HCT116 (cell line): ENCODE data around the gene ASB1. TPM values are rescaled to one million over a fixed set of nuclear protein-coding genes. Genes with fewer than 3 reads are reported as not detected.

ENCODE experiments used
- ATAC-seq: fragments of 200-7000 bp; cut with Tn5 transposase; 2 replicates; pipeline ENCODE4 v1.9.1; 2020; ENCODE audit warnings: mild to moderate bottlenecking, moderate library complexity
- BruUV-seq: library from RNA; stranded (reverse); fragments of 400-500 nt; replicated peaks from 2 replicates; lab custom pipeline; 2021; lab: Mats Ljungman, UMichigan
- CTCF ChIA-PET: fragments of 300-600 bp; sonication (Branson Sonifier 250); formaldehyde crosslinking; loops from one replicate; lab custom pipeline; 2021; ENCODE audit warnings: antibody characterized with exemption; lab: Charles Lee
- POLR2A ChIA-PET: fragments of 300-600, 350-600 bp; sonication (Branson Sonifier 250); formaldehyde crosslinking; loops from one replicate; lab custom pipeline; 2021; ENCODE audit warnings: antibody characterized with exemption; lab: Charles Lee
- RAD21 ChIA-PET, 2 experiments: fragments of 300-600 bp; sonication (Branson Sonifier 250); formaldehyde crosslinking; loops; one replicate each; lab custom pipeline; 2023; ENCODE audit warnings: low total read pairs in 2 of 2; ENCODE audit not compliant: uncharacterized antibody in 2 of 2, unreplicated experiment in 2 of 2, low non-redundant PET in 1 of 2; lab: Charles Lee
- DNase-seq: peaks from one replicate; pipeline ENCODE4 v3.0.0-alpha.2; 2010; ENCODE audit warnings: low read depth, low spot score
- H2AFZ ChIP-seq: fragments of 200-600 bp; shearing (Covaris generic), sonication (generic); 2 replicates; pipeline ENCODE4 v1.6.1; 2017; ENCODE audit warnings: low read depth, mixed run types, mixed read lengths, antibody characterized with exemption, low read length; ENCODE audit not compliant: poor library complexity, severe bottlenecking
- H3K27ac ChIP-seq: 2 replicates; pipeline ENCODE4 v1.5.1; 2012; ENCODE audit warnings: low read depth, low read length
- H3K27me3 ChIP-seq: fragments of 200-600 bp; sonication (generic); 2 replicates; pipeline ENCODE4 v1.6.1; 2016; ENCODE audit warnings: mixed run types, low read length, mixed read lengths; ENCODE audit not compliant: insufficient read depth
- H3K36me3 ChIP-seq, 2 experiments: fragments of 200-500 bp in 1 of 2; fragments of 200-600 bp in 1 of 2; sonication (Bioruptor generic) in 1 of 2; sonication (generic) in 1 of 2; 2 replicates each; pipeline versions ENCODE4 v1.5.1 to v1.6.1; 2014 to 2016; ENCODE audit warnings: low read length in 2 of 2, inconsistent platforms in 1 of 2, mixed read lengths in 1 of 2, mixed run types in 1 of 2; ENCODE audit not compliant: insufficient read depth in 2 of 2, control insufficient read depth in 1 of 2
- H3K4me1 ChIP-seq, 2 experiments: fragments of 200-600 bp in 1 of 2; sonication (generic) in 1 of 2; 2 replicates each; pipeline versions ENCODE4 v1.5.1 to v1.6.1; 2012 to 2017; ENCODE audit warnings: low read length in 2 of 2, inconsistent platforms in 1 of 2, mild to moderate bottlenecking in 1 of 2, mixed read lengths in 1 of 2, mixed run types in 1 of 2, moderate library complexity in 1 of 2; ENCODE audit not compliant: insufficient read depth in 2 of 2, control insufficient read depth in 1 of 2
- H3K4me2 ChIP-seq: fragments of 200-600 bp; sonication (generic); 2 replicates; pipeline ENCODE4 v1.6.1; 2017; ENCODE audit warnings: mixed run types, low read length, mixed read lengths
- H3K4me3 ChIP-seq, 2 experiments: fragments of 200-600 bp in 1 of 2; sonication (generic) in 1 of 2; replicated peaks in 1 of 2; 2 replicates each; pipeline ENCODE4 v1.5.1; 2011 to 2016; ENCODE audit warnings: low read length in 2 of 2, control low read depth in 1 of 2, low read depth in 1 of 2, mild to moderate bottlenecking in 1 of 2, mixed read lengths in 1 of 2, mixed run types in 1 of 2
- H3K79me2 ChIP-seq: fragments of 200-600 bp; sonication (generic); 2 replicates; pipeline ENCODE4 v1.6.1; 2017; ENCODE audit warnings: mild to moderate bottlenecking, mixed run types, low read length, moderate library complexity, mixed read lengths; ENCODE audit not compliant: insufficient read depth
- H3K9ac ChIP-seq: fragments of 200-600 bp; sonication (generic); 2 replicates; pipeline ENCODE4 v1.6.1; 2016; ENCODE audit warnings: low read length, mixed read lengths
- H3K9me2 ChIP-seq: fragments of 200-600 bp; sonication (generic), shearing (Covaris generic); 2 replicates; pipeline ENCODE4 v1.6.1; 2017; ENCODE audit warnings: mixed run types, mild to moderate bottlenecking, moderate library complexity; ENCODE audit not compliant: insufficient read depth
- H3K9me3 ChIP-seq, 2 experiments: fragments of 200-500 bp in 1 of 2; fragments of 200-600 bp in 1 of 2; sonication (Bioruptor generic) in 1 of 2; sonication (generic) in 1 of 2; 2 replicates each; pipeline ENCODE4 v1.6.1; 2014 to 2017; ENCODE audit warnings: low read length in 2 of 2, mixed read lengths in 2 of 2, inconsistent platforms in 1 of 2, low read depth in 1 of 2, mild to moderate bottlenecking in 1 of 2, mixed run types in 1 of 2, moderate library complexity in 1 of 2; ENCODE audit not compliant: control insufficient read depth in 1 of 2, insufficient read depth in 1 of 2
- H4K20me1 ChIP-seq: fragments of 200-600 bp; sonication (generic), shearing (Covaris generic); 2 replicates; pipeline ENCODE4 v1.6.1; 2017; ENCODE audit warnings: mixed run types, mild to moderate bottlenecking, moderate library complexity; ENCODE audit not compliant: insufficient read depth
- ATF3 ChIP-seq: IDR thresholded peaks from 2 replicates; pipeline ENCODE4 v1.6.1; 2012
- CBX3 ChIP-seq: IDR thresholded peaks from 2 replicates; pipeline ENCODE4 v1.6.1; 2012; ENCODE audit warnings: low read depth
- ELF1 ChIP-seq: IDR thresholded peaks from 2 replicates; pipeline ENCODE4 v1.6.1; 2012; ENCODE audit warnings: low read depth, borderline replicate concordance
- EZH2phosphoT487 ChIP-seq: fragments of 200-600 bp; IDR thresholded peaks from 2 replicates; pipeline ENCODE4 v1.6.1; 2018; ENCODE audit warnings: antibody characterized with exemption, borderline replicate concordance
- FOSL1 ChIP-seq: IDR thresholded peaks from 2 replicates; pipeline ENCODE4 v1.6.1; 2012; ENCODE audit warnings: low read depth
- JUND ChIP-seq: IDR thresholded peaks from 2 replicates; pipeline ENCODE4 v1.6.1; 2012
- MAX ChIP-seq: IDR thresholded peaks from 2 replicates; pipeline ENCODE4 v1.6.1; 2012
- POLR2A ChIP-seq: IDR thresholded peaks from 2 replicates; pipeline ENCODE4 v1.7.0; 2011; ENCODE audit warnings: borderline replicate concordance; ENCODE audit not compliant: insufficient read depth, insufficient read length; ENCODE audit errors: extremely low read depth
- POLR2AphosphoS5 ChIP-seq: IDR thresholded peaks from 2 replicates; pipeline ENCODE4 v1.6.1; 2011; ENCODE audit warnings: mild to moderate bottlenecking, low read depth, low read length, moderate library complexity
- RAD21 ChIP-seq: IDR thresholded peaks from 2 replicates; pipeline ENCODE4 v1.6.1; 2012; ENCODE audit warnings: low read depth, mild to moderate bottlenecking
- SP1 ChIP-seq: IDR thresholded peaks from 2 replicates; pipeline ENCODE4 v1.6.1; 2012; ENCODE audit warnings: low read depth
- SRF ChIP-seq: IDR thresholded peaks from 2 replicates; pipeline ENCODE4 v1.6.1; 2012; ENCODE audit warnings: low read depth
- YY1 ChIP-seq: IDR thresholded peaks from 2 replicates; pipeline ENCODE4 v1.6.1; 2011; ENCODE audit warnings: low read length, low read depth, moderate library complexity, mild to moderate bottlenecking; ENCODE audit not compliant: insufficient replicate concordance; ENCODE audit errors: extremely low read depth
- ZBTB33 ChIP-seq: IDR thresholded peaks from 2 replicates; pipeline ENCODE4 v1.6.1; 2011; ENCODE audit warnings: mild to moderate bottlenecking, low read length, moderate library complexity; ENCODE audit not compliant: insufficient replicate concordance; ENCODE audit errors: extremely low read depth
- ZFX ChIP-seq: fragments of 450-650 bp; IDR thresholded peaks from 2 replicates; pipeline ENCODE4 v1.6.1; 2017
- ZNF274 ChIP-seq: fragments of 200-500 bp; sonication (Bioruptor generic); IDR thresholded peaks from 2 replicates; pipeline ENCODE4 v1.6.1; 2014; ENCODE audit warnings: mild to moderate bottlenecking, low read depth, low read length, inconsistent platforms
- intact Hi-C: fragments of 100-400 bp; cut with micrococcal nuclease; formaldehyde crosslinking; loops from 2 replicates; pipeline ENCODE4 v1.10.0; 2022
- total RNA-seq: library from RNA; stranded (reverse); gene quantifications from one replicate; pipeline ENCODE4 v1.2.1, GENCODE V29; 2021; ENCODE audit not compliant: unreplicated experiment

The ASB1 gene
- total RNA-seq, 1 experiment from 2014 or later: 43.1 TPM

GRCh38 chr2:238426568-238427434 lies at the start of gene ASB1 (continued):
- TF ChIP-seq SP1 (no peak; the same call in 1 of the 2 replicates), JUND (no peak), POLR2AphosphoS5 (peak; percentile 67), ELF1 (no peak), ZFX (peak; percentile 85), CBX3 (no peak; the same call in 1 of the 2 replicates), EZH2phosphoT487 (no peak), YY1 (no peak), ZNF274 (no peak)

- Histone ChIP-seq H3K4me3 (no peak overlapping the region), H3K27ac (no peak overlapping the region), H3K4me1 (peaks cover 30 to 32% of the 10 kb centered on the region in 2 experiments), H3K36me3 (no peaks in the 10 kb centered on the region), H3K4me2 (0 out of 2 replicates have a peak overlapping the region, but pooled peaks have one; percentile 49), H3K9me2 (no peaks in the 10 kb centered on the region), H4K20me1 (no peaks in the 10 kb centered on the region), H2AFZ (no peak overlapping the region), H3K27me3 (no peaks in the 10 kb centered on the region), H3K79me2 (no peaks in the 10 kb centered on the region), H3K9me3 (no peaks in the 10 kb centered on the region), H3K9ac (no peak overlapping the region)
- intact Hi-C loops: no loop called here
- ATAC-seq: no peak
- TF ChIP-seq ZBTB33 (no peak), ZNF274 (no peak), ATF3 (no peak), CBX3 (no peak), SP1 (no peak), MAX (no peak), SRF (no peak), RAD21 (no peak), FOSL1 (no peak), POLR2AphosphoS5 (no peak), ELF1 (no peak), POLR2A (no peak)
- RAD21 ChIA-PET: no interaction called here
- no peak for DNase-seq
- POLR2A ChIA-PET: interaction anchor here (0.9 kb wide), 1 partner anchor 60 kb away, joined by 3 read pairs; no protein-coding TSS in a partner anchor
- CTCF ChIA-PET: interaction anchor here (1.2 kb wide), 1 partner anchor 10 kb away, joined by 4 read pairs; no protein-coding TSS in a partner anchor
- no TSS peak for BruUV-seq
Measured at GRCh38 chr2:238378230-238379095, 48.3 kb upstream of the ASB1 start.
